Stimulated activated CD8-positive, alpha-beta memory T cell treated with anti-CD3 and anti-CD28 coated beads, Interleukin-7, amount 100 ng/mL, for 48 hours (primary cell): ENCODE data around the gene ASTN1.

Experiments
- DNase-seq, 2 donors: peaks; one replicate each; pipeline ENCODE4 v3.0.0-alpha.2; 2020; ENCODE audit warnings: low read depth in 1 of 2; ENCODE audit errors: extremely low read depth in 1 of 2

ASTN1 gene

DNA sequence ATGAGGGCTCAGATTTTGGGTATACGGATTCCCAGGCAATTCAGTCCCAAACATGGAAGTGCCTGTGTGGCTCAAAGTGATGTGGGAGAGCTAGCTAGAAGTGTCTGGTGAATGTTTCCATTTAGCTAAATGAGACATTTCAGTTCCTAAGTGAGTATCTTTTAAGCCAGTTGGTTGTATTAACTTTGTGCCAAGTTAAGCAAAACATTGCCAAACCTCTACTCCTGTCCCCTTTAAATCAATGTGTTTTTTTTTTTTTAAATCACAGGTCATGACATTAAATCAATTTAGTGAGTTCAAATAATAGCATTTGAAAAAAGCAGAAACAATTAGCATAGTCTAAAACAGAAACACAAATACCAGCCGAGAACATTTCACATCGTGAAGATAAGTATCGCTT, 230.1 kb downstream of the ASTN1 start:
- DNase-seq, result no peak

DNA sequence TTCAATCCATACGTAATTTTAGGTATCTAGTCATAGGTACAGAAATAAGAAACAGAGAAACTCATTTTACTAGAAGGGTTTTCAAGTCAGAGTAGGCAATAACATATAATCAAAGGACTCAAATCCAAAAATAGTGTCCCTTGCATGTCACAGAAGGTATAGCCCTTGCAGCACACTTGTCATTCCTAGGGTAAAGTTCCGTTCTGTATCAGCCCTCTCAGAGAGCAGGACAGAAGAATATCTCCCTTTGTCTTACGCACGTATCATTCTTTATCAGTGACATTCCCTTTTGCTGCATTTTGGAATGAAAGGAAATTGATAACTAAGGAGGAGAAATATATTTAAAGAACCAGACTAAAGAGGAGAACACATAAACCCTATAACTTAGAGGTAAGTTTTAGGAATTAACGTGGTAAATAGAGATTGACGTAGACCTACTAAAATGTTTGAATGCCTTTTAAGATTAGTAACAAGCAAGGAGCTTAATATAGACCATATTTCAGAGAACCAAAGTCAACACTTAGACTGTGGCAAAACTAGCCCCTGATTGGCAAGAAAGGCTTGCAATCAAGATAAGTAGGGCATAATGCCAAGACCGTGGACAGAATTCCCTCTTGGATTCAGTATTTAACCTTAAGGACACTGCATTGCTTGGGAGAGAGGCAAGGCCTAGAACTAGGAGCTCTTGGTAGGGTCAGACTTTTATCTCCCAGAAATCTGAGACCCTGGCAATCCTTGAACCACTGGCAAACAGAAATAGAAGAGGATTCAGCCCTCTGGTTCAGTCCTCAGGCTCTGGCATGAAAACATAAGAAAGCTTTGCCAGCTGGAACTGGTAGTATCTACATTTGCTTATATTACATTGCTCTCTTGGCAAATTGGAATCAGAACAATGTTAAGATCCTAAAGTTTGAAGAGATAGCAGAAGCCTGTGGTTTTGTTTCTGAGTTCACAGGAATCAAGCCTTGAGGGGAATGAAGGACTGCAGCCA, 232.1 kb downstream of the ASTN1 start:
- DNase-seq, result no peak

DNA sequence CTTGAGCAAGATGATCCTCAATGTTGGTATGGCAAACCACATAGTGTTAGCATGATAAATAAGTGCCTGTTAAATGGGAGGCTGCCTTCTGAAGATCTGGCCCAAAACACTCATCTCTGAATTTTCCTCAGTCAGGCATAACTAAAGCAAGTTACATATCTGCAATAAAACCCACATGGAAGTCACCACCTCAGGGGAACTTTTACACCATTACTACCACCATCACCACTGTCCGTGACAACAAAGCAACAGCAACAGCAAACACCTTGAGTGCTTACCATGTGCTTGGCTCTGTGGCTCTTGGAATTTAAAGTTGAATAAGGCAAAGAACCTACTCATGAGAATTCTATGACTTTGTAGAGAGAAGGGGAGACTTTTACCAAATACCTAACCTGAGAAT, 233.0 kb downstream of the ASTN1 start:
- DNase-seq, result no peak

- DNase-seq, result no peak
These were observed 238.0 kb downstream of the ASTN1 start for GRCh38 chr1:176926330-176927086.

GRCh38 chr1:176925223-176925622, 239.3 kb downstream of the ASTN1 start:
- no peak for DNase-seq

- DNase-seq, result no peak
These were observed 241.2 kb downstream of the ASTN1 start for GRCh38 chr1:176923283-176923682.

DNA sequence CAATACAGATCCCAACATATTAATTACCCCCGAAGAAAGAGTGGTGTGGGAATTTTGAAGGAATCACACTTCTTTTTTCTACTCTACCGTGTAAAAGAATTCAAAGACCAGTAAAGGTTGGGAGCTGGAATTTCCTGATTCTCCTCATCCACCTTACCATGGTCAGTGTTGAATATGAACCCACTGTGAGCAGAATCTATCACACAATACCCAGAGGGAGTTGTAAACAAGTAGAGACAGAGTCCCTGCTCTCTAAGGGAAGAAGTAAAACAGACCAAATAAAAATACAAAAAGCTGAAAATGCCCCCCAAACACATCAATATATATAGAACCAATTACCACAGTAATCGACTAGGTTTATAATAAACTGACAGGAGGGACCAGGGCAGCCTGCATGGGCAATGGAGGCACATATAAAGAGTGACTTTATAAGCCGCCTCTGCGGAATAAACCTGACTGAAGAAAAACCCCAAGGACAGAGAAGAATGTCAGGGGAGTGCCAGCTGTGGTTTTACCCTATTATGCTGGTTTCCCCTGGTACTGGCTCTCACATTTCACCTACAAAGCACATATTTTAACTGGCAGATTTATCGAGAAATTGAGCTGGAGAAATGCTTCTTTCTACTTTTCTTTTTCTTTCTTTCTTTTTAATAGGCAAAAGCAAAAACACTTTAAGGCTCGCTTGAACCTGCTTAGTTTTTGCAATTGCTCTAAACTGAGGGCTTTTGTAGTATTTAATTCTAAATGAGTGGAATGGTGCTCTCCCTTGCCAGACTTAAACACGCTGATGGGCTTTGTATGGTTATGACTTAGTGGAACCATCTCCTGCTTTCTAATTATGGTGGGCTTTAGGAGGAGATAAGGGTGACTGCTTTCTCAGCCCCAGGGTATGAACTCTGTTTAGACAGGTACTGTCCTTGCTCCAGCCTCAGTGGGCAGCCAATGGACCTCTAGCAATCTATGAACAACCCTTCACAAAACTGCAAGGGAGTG, 244.8 kb downstream of the ASTN1 start:
- no peak for DNase-seq

GRCh38 chr1:176905648-176906047, 258.9 kb downstream of the ASTN1 start:
- DNase-seq, result no peak

- no peak for DNase-seq
These were observed 260.3 kb downstream of the ASTN1 start for GRCh38 chr1:176904057-176904751.

DNA sequence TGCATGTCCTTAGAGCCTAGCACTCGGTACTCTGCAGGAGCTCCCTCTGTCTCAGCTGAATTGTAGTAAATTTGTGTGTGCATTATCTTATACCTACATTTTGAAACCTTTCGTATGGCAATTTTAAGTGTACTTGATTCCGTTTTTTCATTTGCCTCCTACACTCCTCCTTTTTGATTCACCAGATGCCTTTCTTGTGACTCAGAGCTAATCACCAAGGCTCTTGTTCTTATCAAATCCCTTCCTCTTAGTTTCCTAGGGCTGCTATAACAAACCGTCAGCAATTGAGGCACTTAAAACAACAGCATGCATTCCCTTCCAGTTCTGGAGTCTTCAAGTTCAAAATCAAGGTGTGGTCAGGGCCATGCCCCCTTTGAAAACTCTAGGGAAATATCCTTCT, 261.0 kb downstream of the ASTN1 start:
- DNase-seq, result no peak

DNA sequence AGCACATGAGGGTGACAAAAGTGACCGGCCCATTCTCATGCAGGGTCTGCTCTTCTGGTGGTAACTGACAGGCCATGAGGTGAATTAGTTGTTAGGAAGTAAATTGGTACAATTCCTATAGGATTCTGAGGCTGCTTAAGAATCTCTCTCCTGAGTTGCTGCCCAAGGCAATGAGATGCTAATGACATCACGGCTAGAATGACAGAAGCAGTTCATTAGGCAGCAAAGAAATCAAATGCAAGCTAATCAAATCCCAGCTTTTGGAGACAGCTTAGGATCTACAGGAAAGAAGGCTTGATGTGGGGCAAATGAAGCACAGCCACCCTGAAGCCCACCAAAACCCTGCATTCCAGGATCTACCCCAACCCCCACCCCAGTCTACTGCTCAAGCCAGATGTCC, 265.2 kb downstream of the ASTN1 start:
- DNase-seq, result no peak

- peak; percentile 7 to 18 for DNase-seq
These were observed 266.9 kb downstream of the ASTN1 start for GRCh38 chr1:176897350-176898236.

DNA sequence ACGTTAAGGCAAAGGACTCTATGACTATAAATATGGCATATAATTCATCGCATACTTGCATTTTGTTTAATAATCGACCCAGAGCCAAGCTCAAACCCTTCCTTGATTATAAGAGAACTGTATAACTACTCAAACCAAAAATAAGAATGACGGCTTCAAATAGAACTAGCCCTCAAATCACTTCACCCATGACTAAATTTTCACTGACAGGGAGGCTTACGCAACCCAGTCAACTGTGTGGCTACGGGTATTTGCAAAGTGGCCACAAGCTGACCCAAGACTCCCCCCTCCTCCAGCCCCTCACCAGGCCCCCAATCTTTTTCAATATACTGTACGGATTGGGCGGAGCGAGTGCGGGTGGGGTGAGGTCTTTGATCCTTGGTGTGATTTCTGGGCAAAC, 268.3 kb downstream of the ASTN1 start:
- DNase-seq, result no peak

DNA sequence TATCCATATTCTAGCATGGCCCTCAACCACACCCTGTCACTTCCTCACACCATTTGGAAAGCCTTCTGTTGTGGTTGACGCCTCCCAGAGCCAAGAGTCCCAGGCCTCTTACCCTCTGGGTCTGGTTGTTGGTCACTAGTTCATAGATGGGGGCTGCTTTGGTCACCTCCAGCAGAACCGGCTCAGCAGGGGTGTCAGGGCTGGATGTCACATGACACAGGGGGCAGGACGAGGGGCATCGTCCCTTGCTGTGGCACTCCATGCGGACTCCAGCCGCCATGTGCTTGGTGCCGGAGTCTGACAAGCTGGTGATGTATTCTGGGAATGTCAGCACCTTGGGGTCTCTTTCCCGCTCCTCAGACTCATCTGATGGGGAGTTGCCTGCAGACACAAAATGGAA, 270.1 kb downstream of the ASTN1 start:
- DNase-seq, result no peak

- no peak for DNase-seq
These were observed 270.7 kb downstream of the ASTN1 start for GRCh38 chr1:176893625-176894352.

DNA sequence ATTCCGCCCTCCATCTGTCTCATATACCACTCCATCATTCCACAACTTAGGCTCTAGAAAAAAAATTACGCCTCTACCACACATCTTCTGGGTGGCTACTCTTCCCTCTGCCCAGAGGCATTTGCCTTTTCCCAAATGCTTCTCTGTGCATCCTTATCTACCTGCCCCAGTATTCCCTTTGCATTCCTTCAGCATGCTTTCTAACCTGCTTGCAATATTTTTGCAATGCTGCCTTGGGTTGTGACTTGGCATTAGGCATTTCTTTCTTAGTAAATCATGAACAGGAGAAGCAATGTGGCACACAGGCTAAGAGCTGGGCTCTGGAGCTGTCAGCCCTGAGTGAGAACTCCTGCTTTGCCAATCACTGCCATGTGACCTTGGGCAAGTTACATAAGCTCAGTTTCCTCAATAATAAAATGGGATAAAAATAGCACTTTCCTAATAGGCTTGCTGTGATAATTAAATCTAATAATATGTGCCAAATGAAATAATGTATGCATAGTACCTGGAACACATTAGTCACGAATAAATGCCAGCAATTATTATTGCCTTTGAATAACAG, 276.0 kb downstream of the ASTN1 start:
- DNase-seq, result no peak

- no peak for DNase-seq
These were observed 278.8 kb downstream of the ASTN1 start for GRCh38 chr1:176885751-176886150.

- no peak for DNase-seq
These were observed 279.2 kb downstream of the ASTN1 start for GRCh38 chr1:176885341-176885740.
